GM18526 (cell line): Measurements from ENCODE around the gene ABHD2.

Experiments used
- POLR2A ChIP-seq: IDR thresholded peaks from 3 replicates; pipeline ENCODE4 v1.6.1; 2011; ENCODE audit not compliant: insufficient read length; ENCODE audit errors: extremely low read depth

ABHD2 gene, protein sequence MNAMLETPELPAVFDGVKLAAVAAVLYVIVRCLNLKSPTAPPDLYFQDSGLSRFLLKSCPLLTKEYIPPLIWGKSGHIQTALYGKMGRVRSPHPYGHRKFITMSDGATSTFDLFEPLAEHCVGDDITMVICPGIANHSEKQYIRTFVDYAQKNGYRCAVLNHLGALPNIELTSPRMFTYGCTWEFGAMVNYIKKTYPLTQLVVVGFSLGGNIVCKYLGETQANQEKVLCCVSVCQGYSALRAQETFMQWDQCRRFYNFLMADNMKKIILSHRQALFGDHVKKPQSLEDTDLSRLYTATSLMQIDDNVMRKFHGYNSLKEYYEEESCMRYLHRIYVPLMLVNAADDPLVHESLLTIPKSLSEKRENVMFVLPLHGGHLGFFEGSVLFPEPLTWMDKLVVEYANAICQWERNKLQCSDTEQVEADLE

DNA sequence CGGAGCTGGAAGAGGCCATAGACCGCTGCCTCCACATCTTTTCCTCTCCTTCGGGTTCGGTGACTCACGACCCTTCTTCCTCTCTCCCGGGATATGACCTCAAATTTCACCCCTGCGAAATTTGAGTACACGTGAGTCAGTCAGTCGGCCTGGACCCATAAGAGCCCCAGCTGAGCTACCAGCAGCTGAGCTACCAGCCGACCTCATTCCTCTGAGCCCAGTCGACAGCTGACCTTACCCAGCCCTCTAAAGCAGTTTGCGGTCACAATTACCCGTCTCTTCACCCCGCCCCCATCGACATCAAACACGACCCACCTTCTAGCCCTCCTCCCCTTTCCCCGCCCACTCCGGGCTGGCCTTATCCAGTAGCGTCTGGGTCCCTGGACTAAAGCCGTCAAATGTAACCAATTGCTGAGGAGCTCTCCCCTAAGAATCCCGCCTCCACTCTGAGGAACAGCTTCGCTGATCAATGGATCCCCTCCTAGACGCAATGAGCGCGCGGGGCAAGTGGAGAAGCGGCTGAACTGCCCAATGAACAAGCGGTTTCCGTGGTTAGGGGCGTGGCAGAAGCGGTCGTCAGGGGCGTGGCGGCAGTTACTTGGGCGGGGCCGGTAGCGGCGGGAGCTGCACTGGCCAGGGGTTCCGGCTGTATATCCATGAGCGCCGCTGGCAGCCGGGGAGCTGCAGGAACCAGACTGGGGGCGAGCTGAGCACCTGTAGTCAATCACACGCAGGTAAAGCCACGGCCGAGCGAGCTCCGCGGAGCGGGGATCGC, at the start of gene ABHD2:
Gene ABHD2 (plus strand): TSS at position 627 of the 775 bp plus-strand sequence. CDS start 27,872 bp downstream, outside the sequence.
- TF ChIP-seq POLR2A: peak; percentile 47

DNA sequence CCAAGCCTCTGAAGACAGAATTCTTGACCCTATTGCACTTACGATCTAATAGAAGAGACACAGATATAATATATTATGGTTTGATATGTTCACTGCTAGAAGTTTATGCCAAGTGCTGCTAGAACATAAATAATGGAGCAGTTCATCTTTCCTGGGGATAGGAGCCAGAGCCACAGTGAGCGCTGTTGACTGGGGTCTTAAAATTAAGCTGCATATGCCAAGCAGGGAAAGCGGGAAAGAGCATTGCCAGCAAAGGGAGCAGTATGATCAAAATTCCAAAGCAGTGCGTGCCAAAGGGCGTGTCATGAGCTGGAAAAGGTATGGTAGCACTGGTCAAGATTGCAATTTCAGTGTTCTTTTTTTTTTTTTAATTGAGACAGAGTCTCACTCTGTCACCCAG, 49.1 kb upstream of the ABHD2 start:
- TF ChIP-seq POLR2A: no peak

DNA sequence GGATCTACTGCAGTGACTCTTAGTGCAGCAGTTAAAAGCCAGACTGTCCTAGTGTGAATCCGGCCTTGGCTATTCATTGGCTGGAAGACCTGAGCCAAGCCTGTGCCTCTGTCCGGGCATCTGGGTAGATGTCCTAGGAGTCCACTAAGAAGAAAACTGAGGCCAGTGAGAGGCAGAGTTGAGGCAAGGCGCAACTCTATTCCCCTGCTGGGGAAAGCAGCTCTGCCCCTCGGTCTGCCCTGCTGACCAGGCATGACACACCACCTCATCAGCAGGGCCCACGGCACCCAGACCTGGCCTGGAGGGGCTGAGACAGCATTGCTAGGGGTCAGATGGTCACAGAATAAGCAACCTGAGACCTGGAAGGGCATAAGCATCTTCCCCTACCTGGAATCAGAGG, 46.7 kb upstream of the ABHD2 start:
- no peak for TF ChIP-seq POLR2A

DNA sequence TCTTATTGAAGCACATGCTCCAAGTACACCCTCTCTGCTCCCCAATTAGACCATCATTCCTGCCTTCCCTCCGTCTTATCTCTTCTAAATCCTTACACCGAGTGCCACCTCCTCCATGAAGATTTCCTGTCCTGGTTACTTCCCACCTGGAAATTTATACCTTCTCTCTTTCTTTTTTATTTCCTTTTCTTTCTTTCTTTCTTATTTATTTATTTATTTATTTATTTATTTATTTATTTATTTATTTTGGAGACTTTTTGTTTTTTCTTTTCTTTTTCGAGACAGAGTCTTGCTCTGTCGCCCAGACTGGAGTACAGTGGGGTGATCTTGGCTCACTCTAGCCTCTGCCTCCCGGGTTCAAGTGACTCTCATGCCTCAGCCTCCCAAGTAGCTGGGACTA, 45.9 kb upstream of the ABHD2 start:
- no peak for TF ChIP-seq POLR2A

DNA sequence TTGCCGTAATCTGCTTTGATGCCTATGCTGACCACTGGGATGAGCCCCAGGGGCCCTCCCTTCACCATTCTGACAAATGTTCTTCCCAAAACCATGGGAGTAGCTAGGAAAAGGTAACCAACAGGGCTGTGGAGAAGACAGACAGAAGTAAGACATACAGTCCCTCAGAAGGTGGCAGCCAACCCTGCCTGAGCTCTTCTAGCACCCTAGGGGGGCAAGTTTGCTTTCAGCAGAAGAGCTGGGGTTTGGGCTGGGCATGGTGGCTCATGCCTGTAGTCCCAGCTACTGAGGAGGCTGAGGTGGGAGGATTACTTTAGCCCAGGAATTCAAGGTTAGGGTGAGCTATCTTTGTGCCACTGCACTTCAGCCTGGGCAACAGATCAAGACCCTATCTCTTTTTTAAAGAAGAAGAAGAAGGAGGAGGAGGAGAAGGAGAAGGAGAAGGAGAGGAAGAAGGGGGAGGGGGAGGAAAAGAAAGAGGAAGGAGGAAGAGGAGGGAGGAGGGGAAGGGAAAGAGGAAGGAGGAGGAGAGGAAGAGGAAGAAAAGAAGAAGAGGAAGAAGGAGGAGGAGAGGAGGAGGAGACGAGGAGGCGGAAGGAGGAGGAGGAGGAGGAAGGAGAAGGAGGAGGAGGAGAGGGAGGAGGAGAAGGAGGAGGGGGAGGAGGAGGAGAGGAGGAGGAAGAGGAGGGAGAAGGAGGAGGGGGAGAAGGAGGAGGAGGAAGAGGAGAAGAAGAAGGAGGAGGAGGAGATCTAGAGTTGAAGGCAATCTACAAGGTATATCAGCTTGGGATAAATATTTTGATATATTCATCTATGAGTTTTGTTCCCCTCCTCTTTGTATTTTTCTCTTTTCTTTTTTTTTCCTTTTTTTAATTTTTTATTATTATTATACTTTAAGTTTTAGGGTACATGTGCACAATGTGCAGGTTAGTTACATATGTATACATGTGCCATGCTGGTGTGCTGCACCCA, 44.9 kb upstream of the ABHD2 start:
- TF ChIP-seq POLR2A: no peak

DNA sequence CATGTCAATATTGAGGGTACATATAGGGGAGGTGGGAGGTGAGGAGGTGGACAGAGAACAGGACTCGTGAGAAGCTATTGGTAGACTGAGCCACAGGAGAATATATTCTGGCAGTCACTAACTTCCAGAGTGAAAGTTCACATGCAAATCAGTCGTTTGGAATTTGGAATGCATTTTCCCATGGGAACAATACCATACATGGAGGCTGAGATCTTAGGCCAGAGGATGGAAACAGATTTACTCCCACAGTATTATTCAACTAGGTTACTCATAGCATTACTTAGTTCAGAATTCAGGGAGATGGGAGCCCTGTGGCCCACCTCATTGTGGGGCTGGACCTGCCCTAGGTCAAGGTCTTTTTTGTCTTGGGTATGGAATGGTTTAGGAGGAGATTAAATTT, 36.4 kb upstream of the ABHD2 start:
- no peak for TF ChIP-seq POLR2A

DNA sequence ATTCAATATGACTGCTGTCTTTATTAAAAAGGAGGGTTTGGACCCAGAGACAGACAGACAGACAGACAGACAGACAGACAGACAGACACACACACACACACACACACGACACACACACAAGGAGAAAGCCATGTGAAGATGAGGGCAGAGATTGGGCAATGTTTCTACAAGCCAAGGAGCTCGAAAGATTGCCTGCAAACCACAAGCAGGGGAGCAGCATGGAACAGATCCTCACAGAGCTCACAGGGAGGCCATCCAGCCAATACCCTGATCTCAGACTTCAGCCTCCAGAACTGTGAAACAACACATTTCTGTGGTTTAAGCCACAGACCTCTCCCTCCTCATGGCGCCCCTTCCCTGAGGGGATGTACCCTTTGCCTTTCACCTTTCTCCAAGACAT, 35.8 kb upstream of the ABHD2 start:
- no peak for TF ChIP-seq POLR2A

DNA sequence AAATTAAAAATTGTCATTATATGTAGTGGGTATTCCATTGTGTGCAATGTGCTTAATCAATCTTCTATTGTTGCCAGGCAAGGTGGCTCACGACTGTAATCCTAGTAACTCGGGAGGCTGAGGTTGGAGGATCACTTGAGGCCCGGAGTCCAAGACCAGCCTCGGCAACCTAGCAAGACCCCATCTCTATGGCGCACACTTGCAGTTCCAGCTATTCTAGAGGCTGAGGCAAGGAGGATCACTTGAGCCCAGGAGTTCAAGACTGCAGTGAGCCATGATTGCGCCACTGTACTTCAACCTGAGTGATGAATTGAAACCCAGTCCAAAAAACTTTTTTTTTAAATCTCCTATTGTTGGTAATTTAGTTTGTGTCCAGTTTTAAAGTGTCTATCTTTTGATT, 33.4 kb upstream of the ABHD2 start:
- no peak for TF ChIP-seq POLR2A

DNA sequence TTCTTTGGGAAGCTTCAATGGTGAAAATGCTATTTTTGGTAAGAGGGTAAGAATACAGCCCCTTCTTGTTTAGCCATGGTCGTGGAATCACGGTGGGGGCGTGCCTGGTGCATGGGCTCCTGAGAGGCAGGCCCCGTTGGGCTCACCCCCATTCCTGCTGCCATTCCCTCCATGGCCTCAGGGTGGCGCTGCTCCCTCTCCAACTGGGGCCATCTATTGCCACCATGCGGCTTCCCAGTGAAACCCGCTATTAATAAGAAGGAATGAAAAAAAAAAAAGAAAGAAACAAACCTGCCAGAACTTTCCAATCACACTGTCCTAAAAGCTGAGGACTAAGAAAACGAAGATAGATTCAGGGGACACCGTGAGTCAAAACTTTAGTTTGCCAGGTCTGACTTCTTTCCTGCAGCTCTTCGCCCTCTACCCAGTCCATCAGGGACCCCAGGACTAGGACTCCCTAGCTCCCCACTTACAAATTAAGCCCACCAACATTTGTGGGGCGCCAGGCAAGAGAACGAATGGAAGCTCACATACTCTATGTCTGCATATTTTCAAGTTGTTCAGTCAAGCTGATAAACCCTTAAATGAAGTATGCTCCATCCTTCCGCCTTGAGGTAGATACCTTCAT, 30.6 kb upstream of the ABHD2 start:
- no peak for TF ChIP-seq POLR2A

DNA sequence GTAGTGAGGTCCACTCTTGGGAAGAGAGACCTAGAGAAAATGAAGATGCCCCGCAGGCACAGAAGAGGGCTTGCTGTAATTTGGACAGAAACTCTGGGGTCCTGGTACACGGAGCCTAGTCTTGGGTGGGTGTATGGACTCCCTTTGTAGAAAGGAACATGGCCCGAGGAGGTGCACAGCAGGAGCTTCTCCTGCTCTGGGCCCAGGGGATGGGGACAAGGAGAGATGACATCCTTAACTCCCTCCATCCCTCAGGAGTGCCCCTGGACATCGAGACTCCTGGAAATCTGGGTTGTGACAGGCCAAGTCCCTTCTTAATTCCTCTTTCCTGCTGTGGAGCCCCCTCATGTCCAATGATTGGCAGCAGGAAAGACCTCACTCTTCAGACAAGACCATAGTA, 29.9 kb upstream of the ABHD2 start:
- TF ChIP-seq POLR2A: no peak

DNA sequence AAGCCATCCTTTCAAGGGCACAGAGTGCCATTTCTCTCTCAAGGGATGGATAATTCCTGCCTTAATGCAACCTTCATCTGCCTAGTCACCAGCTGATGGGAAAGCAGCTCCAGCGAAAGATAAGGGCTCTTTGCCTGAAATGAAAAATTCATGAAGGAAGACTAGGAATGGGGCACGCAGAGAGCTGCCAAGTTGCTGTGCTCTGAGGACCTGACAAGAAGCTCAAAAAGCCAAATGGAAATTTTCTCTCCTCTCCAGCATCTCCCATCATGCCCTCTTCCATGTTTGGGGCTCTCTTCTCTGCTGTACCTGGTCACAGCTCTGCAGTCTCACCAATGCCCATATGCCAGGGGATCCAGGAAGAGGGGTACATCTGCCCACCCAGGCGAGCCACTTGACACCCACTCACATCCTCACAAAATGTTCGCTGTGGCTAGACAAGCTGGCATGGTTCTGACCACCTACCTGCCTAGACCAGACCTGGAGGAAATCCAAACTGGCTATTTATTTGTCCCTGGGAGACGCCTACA, 29.3 kb upstream of the ABHD2 start:
- no peak for TF ChIP-seq POLR2A

DNA sequence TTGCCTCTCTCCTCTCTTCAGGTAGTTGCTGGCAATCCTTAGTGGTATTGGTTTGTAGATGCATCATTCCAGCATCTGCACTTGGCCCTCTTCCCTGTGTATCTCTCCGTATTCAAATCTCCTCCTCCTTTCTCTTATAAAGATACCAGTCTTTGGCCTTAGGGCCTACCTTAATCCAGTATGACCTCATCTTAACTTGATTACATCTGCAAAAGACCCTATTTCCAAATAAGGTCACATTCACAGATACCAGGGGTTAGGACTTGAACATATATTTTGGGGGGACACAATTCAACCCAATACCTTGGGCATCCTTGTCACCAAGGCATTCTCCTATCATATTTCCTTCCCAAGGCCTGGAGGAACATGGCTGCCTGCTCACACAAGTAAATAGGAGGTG, 22.0 kb upstream of the ABHD2 start:
- TF ChIP-seq POLR2A: no peak

DNA sequence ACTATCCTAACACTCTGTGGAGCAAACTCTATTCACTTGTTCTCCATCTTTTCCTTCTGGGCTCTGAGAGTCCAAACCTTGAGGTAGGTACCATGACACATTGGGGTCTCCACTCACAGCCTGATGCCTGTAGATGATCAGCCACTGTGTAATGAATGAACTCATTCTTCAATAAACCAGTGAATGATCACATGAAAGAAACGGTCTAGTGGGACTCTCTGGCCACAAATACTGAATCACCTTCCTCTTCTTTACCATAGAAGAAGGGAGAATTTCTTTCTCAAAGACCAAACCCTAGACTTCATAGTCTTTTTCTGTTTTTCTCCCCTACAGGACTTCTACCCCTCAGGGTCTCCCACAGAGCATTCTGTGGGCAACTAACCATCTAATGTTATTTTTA, 20.5 kb upstream of the ABHD2 start:
- TF ChIP-seq POLR2A: no peak

DNA sequence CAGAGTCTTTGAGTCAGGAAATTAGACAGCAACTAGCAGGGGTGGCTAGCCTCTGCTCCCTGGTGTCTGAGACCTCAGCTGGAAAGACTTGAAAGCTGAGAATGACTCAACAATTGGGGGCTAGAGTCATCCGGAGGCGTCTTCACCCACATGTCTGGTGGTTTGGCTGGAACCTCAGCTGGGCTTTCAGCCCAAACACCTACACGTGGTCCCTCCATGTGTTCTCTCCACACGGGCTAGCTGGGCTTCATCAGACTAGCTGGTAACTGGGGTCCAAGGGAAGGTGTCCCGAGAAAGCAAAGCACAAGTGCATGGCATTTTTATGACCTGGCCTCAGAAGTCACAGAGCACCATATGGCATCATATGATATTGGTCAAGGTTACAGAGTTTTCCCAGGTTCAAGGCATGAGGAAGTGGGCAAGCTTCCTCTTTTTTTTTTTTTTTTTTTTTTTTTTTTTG, 19.9 kb upstream of the ABHD2 start:
- no peak for TF ChIP-seq POLR2A
